Peyer's patch (tissue), 4 donors: Measurements from ENCODE around the gene NES.

Experiments used
- CTCF ChIP-seq, 6 experiments: fragments of 450-650 bp in 4 of 6; fragments of 200-600 bp in 2 of 6; sonication (generic) in 1 of 6; IDR thresholded peaks; one replicate each; pipeline ENCODE4 v1.5.1; 2017 to 2019; ENCODE audit warnings: antibody characterized with exemption in 6 of 6, mild to moderate bottlenecking in 3 of 6, moderate library complexity in 1 of 6
- POLR2A ChIP-seq, 2 donors: fragments of 450-650 bp; IDR thresholded peaks; one replicate each; pipeline ENCODE4 v1.5.1; 2017; ENCODE audit warnings: antibody characterized with exemption in 2 of 2, mild to moderate bottlenecking in 2 of 2, moderate library complexity in 2 of 2

GRCh38 chr1:156666862-156667609, 10.2 kb downstream of the NES start:
- TF ChIP-seq CTCF (IDR thresholded peaks at IDR 0.05) (no peak), POLR2A (IDR thresholded peaks at IDR 0.05) (no peak)
